Common myeloid progenitor, CD34-positive (primary cell): ENCODE results near the gene PFKFB2.
A peak's percentile ranks its signal among the peaks of the same experiment; 100 is the strongest.

ENCODE experiments used
- CTCF ChIA-PET: fragments of 350-600 bp; sonication (Branson Sonifier 250); formaldehyde crosslinking; loops from one replicate; lab custom pipeline; 2021; ENCODE audit warnings: antibody characterized with exemption; lab: Charles Lee
- POLR2A ChIA-PET: fragments of 350-600 bp; sonication (Branson Sonifier 250); formaldehyde crosslinking; loops from one replicate; lab custom pipeline; 2021; ENCODE audit warnings: antibody characterized with exemption; lab: Charles Lee
- DNase-seq, 3 donors: peaks; one replicate each; pipeline versions ENCODE4 v3.0.0 to v3.0.0-alpha.2; 2013
- H3K27ac ChIP-seq, 2 experiments: 1 replicate in 1 of 2; 2 replicates in 1 of 2; pipeline ENCODE4 v1.7.0; 2013; ENCODE audit warnings: inconsistent platforms in 2 of 2, low read length in 2 of 2, mild to moderate bottlenecking in 2 of 2, low read depth in 1 of 2, moderate library complexity in 1 of 2; ENCODE audit not compliant: severe bottlenecking in 2 of 2, insufficient read depth in 1 of 2, poor library complexity in 1 of 2
- H3K27me3 ChIP-seq, 5 experiments: replicated peaks in 2 of 5; 1 replicate in 3 of 5; 2 replicates in 2 of 5; pipeline versions ENCODE4 v1.6.1 to v1.7.0; 2013; ENCODE audit warnings: low read length in 4 of 5, mild to moderate bottlenecking in 2 of 5, moderate library complexity in 2 of 5, inconsistent platforms in 1 of 5; ENCODE audit not compliant: insufficient read depth in 5 of 5, control insufficient read depth in 4 of 5
- H3K36me3 ChIP-seq, 4 experiments: 1 replicate in 2 of 4; 2 replicates in 2 of 4; pipeline versions ENCODE4 v1.6.1 to v1.7.0; 2013; ENCODE audit warnings: low read length in 3 of 4, control low read depth in 1 of 4, mild to moderate bottlenecking in 1 of 4; ENCODE audit not compliant: control insufficient read depth in 4 of 4, insufficient read depth in 4 of 4
- H3K4me1 ChIP-seq, 4 experiments: 1 replicate in 3 of 4; 2 replicates in 1 of 4; pipeline versions ENCODE4 v1.6.1 to v1.7.1; 2013; ENCODE audit warnings: low read length in 3 of 4, mild to moderate bottlenecking in 3 of 4, control low read depth in 1 of 4, inconsistent platforms in 1 of 4, moderate library complexity in 1 of 4; ENCODE audit not compliant: control insufficient read depth in 4 of 4, insufficient read depth in 4 of 4; ENCODE audit errors: control extremely low read depth in 1 of 4
- H3K4me3 ChIP-seq, 7 experiments: 1 replicate in 4 of 7; 2 replicates in 3 of 7; pipeline versions ENCODE4 v1.5.1 to v1.7.0; 2013; ENCODE audit warnings: mild to moderate bottlenecking in 7 of 7, low read length in 6 of 7, moderate library complexity in 6 of 7, inconsistent platforms in 2 of 7, low read depth in 2 of 7, control low read depth in 1 of 7; ENCODE audit not compliant: insufficient read depth in 4 of 7, control insufficient read depth in 1 of 7; ENCODE audit errors: extremely low read depth in 1 of 7
- H3K9me3 ChIP-seq, 5 experiments: 1 replicate in 4 of 5; 2 replicates in 1 of 5; pipeline versions ENCODE4 v1.6.1 to v1.7.1; 2013; ENCODE audit warnings: low read length in 4 of 5, mild to moderate bottlenecking in 2 of 5, inconsistent platforms in 1 of 5, low read depth in 1 of 5, moderate library complexity in 1 of 5; ENCODE audit not compliant: control insufficient read depth in 4 of 5, insufficient read depth in 2 of 5; ENCODE audit errors: control extremely low read depth in 1 of 5
- WGBS: methylation state at CpG from one replicate; pipeline ENCODE4 v1.1.5; 2013; ENCODE audit not compliant: insufficient coverage; 5-methylcytosine and 5-hydroxymethylcytosine counted together

PFKFB2 gene

GRCh38 chr1:207084701-207085180 lies 31.7 kb downstream of the PFKFB2 start:
- 6% methylated on average over 6 of the region's 8 CpGs for WGBS
- CTCF ChIA-PET: interaction anchor here (0.6 to 4.8 kb wide), 23 partner anchors 10 to 426 kb away, joined by 3 to 38 read pairs (median 4); partner anchors contain the start of genes CD55 and CR1

GRCh38 chr1:207085887-207086286 lies 32.8 kb downstream of the PFKFB2 start:
- ChIA-PET CTCF (interaction anchor here (1.1 to 4.8 kb wide), 3 partner anchors 319 to 414 kb away, joined by 3 to 38 read pairs (median 4); no protein-coding TSS in a partner anchor), POLR2A (no interaction called here)
- Histone ChIP-seq H3K27ac (no peak overlapping the region), H3K4me3 (no peak overlapping the region), H3K27me3 (no peaks in the 10 kb centered on the region), H3K9me3 (no peaks in the 10 kb centered on the region), H3K4me1 (peaks cover 0 to 30% (median 12%) of the 10 kb centered on the region in 4 experiments), H3K36me3 (no peaks in the 10 kb centered on the region)
- DNase-seq: no peak
- no CpG with 5 or more reads among the region's 3 CpGs for WGBS

More at GRCh38 chr1:207084701-207085180, 31.7 kb downstream of the PFKFB2 start:
- POLR2A ChIA-PET: no interaction called here
- no peaks in the 10 kb centered on the region for H3K36me3 ChIP-seq
- no peak overlapping the region for H3K4me3 ChIP-seq
- no peaks in the 10 kb centered on the region for H3K27me3 ChIP-seq
- peak; percentile 78 to 84 (median 83) for DNase-seq
- H3K4me1 ChIP-seq: peaks cover 0 to 26% (median 12%) of the 10 kb centered on the region in 4 experiments
- H3K27ac ChIP-seq: no peak overlapping the region
- no peaks in the 10 kb centered on the region for H3K9me3 ChIP-seq

- ChIA-PET CTCF (interaction anchor here (1.4 to 2.2 kb wide), 2 partner anchors 16 to 412 kb away, joined by 3 to 7 read pairs; no protein-coding TSS in a partner anchor), POLR2A (no interaction called here)
- no peak for DNase-seq
- Histone ChIP-seq H3K9me3 (no peaks in the 10 kb centered on the region), H3K27me3 (no peaks in the 10 kb centered on the region), H3K4me3 (no peak overlapping the region), H3K27ac (no peak overlapping the region), H3K4me1 (peaks cover 0 to 33% (median 14%) of the 10 kb centered on the region in 4 experiments), H3K36me3 (no peaks in the 10 kb centered on the region)
- 100% methylated on average over 1 of the region's 2 CpGs for WGBS
Observed at GRCh38 chr1:207088161-207088560, 35.1 kb downstream of the PFKFB2 start.

DNA sequence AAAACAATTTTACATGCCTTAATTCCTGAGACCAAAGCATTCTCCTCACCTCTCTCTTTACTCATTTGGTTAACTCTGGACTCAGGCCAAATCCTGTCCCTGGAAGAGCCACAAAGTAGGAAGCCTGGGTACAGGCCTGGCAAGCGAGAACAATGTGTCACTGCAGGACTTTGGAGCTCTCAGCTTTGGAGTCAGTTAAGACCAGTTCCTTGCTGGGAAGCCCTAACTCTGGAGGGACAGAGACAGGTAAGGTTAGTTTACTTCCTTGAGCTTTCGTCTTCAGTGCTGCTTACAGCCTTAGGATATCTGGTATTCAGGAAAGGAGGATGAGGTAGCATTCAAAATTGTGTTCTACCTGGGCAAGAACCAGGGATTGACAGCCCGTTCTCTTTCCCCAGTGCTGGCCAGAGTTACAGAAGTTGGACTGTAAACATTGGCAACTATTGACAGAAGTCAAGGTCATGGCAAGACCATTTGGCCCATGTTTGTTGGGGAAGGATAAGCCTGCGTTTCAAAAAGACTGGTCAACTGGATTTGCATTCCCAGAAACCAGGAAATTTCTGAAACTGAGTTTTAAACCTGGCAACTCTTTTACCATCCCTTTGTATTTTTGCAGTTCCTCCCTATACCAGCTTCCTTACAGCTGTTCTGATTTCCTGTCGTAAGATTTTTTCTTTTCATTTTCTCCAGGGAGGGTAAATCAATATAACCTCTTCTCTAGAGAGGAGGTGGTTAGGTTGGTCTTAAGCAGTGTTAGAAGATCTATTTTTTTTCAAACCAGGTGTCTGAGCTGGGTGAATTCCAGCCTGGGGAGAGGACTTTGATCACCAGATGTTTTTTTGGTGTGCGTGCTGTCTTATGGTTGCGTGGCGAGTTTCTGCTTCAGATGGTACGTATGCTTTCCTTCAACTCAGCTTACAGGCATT lies 35.9 kb downstream of the PFKFB2 start, which contains the start of gene C4BPB:
TSS of gene C4BPB (plus strand) at position 160 of the 926 bp plus-strand sequence. CDS start at position 832, 672 bp downstream.
- Histone ChIP-seq H3K4me3 (peak within 1 kb of the TSS in 4 of 7 experiments; percentile 11 to 60 (median 38)), H3K9me3 (no peaks in the 10 kb centered on the region), H3K27me3 (no peaks in the 10 kb centered on the region), H3K27ac (no peak within 1 kb of the TSS), H3K36me3 (no peaks in the 10 kb centered on the region), H3K4me1 (peaks cover 0 to 33% (median 14%) of the 10 kb centered on the region in 4 experiments)
- WGBS: 92% methylated on average over 5 of the region's 9 CpGs
- peak in 1 of 3 donors; percentile 31 for DNase-seq
- POLR2A ChIA-PET: no interaction called here
- CTCF ChIA-PET: interaction anchor here (0.5 to 2.2 kb wide), 4 partner anchors 17 to 411 kb away, joined by 3 to 7 read pairs (median 4); no protein-coding TSS in a partner anchor

DNA sequence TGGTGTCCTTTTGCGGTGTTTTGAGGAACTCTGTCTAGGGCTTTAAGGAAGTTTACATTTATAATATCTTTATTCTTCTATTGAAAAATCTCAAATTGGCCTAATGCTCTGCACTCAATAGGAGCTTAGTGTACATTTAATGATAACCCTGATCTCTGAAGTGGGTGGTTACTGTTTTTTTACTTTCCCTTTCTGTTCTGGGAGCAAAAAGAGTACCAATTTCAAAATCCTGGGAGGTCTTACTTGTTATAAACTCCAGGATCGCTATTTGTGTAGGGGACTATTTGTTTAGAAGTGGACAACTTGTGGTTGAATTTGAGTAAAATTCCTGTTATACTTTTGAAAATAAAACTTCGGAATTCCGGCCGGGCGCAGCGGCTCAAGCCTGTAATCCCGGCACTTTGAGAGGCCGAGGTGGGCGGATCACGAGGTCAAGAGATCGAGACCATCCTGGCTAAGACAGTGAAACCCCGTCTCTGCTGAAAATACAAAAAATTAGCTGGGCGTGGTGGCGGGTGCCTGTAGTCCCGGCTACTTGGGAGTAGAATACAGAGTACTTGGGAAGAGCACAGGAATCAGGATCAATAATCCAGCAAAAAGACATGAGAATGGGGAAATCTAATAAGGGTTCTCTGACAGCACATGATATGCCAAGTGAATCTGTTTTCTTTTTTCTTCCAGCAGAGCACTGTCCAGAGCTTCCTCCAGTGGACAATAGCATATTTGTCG lies 36.7 kb downstream of the PFKFB2 start:
- Histone ChIP-seq H3K36me3 (no peaks in the 10 kb centered on the region), H3K4me1 (peaks cover 0 to 27% (median 14%) of the 10 kb centered on the region in 4 experiments), H3K9me3 (no peaks in the 10 kb centered on the region), H3K27me3 (no peaks in the 10 kb centered on the region), H3K27ac (no peak overlapping the region), H3K4me3 (peak overlapping the region in 4 of 7 experiments; percentile 11 to 60 (median 38))
- POLR2A ChIA-PET: no interaction called here
- CTCF ChIA-PET: interaction anchor here (0.5 to 2.2 kb wide), 3 partner anchors 18 to 410 kb away, joined by 3 to 7 read pairs (median 4); no protein-coding TSS in a partner anchor
- peak in 1 of 3 donors; percentile 43 for DNase-seq
- WGBS: 97% methylated on average over 15 of the region's 17 CpGs

DNA sequence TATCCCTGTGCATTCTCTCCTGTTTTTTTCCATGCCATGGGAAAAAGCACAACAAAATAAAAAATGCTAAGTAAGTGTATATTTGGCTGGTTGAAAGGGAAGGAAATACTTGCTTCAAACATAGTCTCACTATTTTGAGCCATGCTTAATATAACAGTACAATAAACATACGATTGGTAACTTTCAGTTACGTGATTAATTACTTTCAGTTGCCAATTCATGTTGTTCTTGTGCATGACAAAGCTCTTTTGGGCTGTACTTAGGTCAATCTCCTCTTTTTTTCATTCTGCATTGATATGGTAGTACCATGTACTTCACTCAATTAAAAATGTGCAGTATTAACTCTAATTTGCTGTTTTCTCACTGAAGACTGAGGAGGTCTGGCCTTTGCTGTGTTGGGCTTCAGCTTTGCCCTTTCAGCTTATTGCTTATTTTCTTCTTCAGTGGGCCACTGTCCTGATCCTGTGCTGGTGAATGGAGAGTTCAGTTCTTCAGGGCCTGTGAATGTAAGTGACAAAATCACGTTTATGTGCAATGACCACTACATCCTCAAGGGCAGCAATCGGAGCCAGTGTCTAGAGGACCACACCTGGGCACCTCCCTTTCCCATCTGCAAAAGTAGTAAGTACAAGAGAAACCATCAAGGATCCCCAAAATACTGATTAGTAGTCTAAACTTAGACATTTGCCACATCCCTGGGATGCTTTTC lies 38.3 kb downstream of the PFKFB2 start:
- CTCF ChIA-PET: interaction anchor here (1.1 to 1.5 kb wide), 2 partner anchors 10 to 12 kb away, joined by 3 read pairs; partner anchors contain the start of gene C4BPA
- no peaks in the 10 kb centered on the region for H3K9me3 ChIP-seq
- H3K27ac ChIP-seq: no peak overlapping the region

More for the DNA sequence above, 38.3 kb downstream of the PFKFB2 start:
- Histone ChIP-seq H3K4me1 (peaks cover 0 to 18% (median 12%) of the 10 kb centered on the region in 4 experiments), H3K36me3 (no peaks in the 10 kb centered on the region), H3K27me3 (no peaks in the 10 kb centered on the region), H3K4me3 (no peak overlapping the region)
- WGBS: 78% methylated on average over 3 of the region's 4 CpGs
- POLR2A ChIA-PET: no interaction called here
- peak in 2 of 3 donors; percentile 35 to 41 for DNase-seq
